HEK293 (cell line): ENCODE results near the gene WDR72.

Experiments
- CTCF ChIA-PET: fragments of 350-600 bp; formaldehyde crosslinking; extraction: SDS; loops from one replicate; lab custom pipeline; 2021; ENCODE audit warnings: antibody characterized with exemption; lab: Yijun Ruan, JAX
- POLR2A ChIA-PET: fragments of 300-600 bp; formaldehyde crosslinking; extraction: SDS; loops from one replicate; lab custom pipeline; 2020; ENCODE audit warnings: antibody characterized with exemption, inconsistent platforms; lab: Yijun Ruan, JAX
- H3K27ac ChIP-seq: fragments of 200-500 bp; sonication (Bioruptor generic); 2 replicates; pipeline ENCODE4 v1.5.1; 2014; ENCODE audit warnings: low read depth, low read length, control low read depth, inconsistent platforms; ENCODE audit errors: extremely low read depth
- H3K36me3 ChIP-seq, 2 experiments: fragments of 200-500 bp in 1 of 2; sonication (Bioruptor generic) in 1 of 2; 1 replicate in 1 of 2; 2 replicates in 1 of 2; pipeline ENCODE4 v1.5.1; 2014 to 2017; ENCODE audit warnings: inconsistent platforms in 2 of 2, low read length in 2 of 2; ENCODE audit not compliant: control insufficient read depth in 2 of 2, insufficient read depth in 1 of 2
- H3K4me1 ChIP-seq: fragments of 200-500 bp; sonication (Bioruptor generic); 2 replicates; pipeline ENCODE4 v1.5.1; 2014; ENCODE audit warnings: mild to moderate bottlenecking, low read length, inconsistent platforms; ENCODE audit not compliant: control insufficient read depth, insufficient read depth
- H3K4me3 ChIP-seq: 2 replicates; pipeline ENCODE4 v1.5.1; 2011; ENCODE audit warnings: low read depth, mild to moderate bottlenecking, control low read depth, low read length, moderate library complexity
- H3K9me3 ChIP-seq: fragments of 200-500 bp; sonication (Bioruptor generic); 2 replicates; pipeline ENCODE4 v1.5.1; 2014; ENCODE audit warnings: low read depth, low read length, inconsistent platforms; ENCODE audit not compliant: control insufficient read depth, insufficient read depth
- FEZF1 ChIP-seq: fragments of 450-650 bp; formaldehyde crosslinking; IDR thresholded peaks from 2 replicates; pipeline ENCODE4 v1.5.1; 2016; ENCODE audit warnings: missing biosample characterization, missing genetic modification characterization
- OSR2 ChIP-seq: fragments of 450-650 bp; formaldehyde crosslinking; IDR thresholded peaks from 2 replicates; pipeline ENCODE4 v1.5.1; 2016; ENCODE audit warnings: missing biosample characterization, missing genetic modification characterization
- TCF7L2 ChIP-seq: IDR thresholded peaks from 2 replicates; pipeline ENCODE4 v1.6.1; 2011; ENCODE audit warnings: low read depth, mild to moderate bottlenecking, inconsistent platforms, low read length, moderate library complexity, borderline replicate concordance
- ZBTB44 ChIP-seq: fragments of 450-650 bp; IDR thresholded peaks from 2 replicates; pipeline ENCODE4 v1.5.1; 2018; ENCODE audit warnings: missing biosample characterization, mild to moderate bottlenecking, missing genetic modification characterization
- ZNF132 ChIP-seq: fragments of 450-650 bp; formaldehyde crosslinking; IDR thresholded peaks from 2 replicates; pipeline ENCODE4 v1.5.1; 2017; ENCODE audit warnings: missing biosample characterization, missing genetic modification characterization, borderline replicate concordance
- ZNF157 ChIP-seq: fragments of 450-650 bp; formaldehyde crosslinking; IDR thresholded peaks from 2 replicates; pipeline ENCODE4 v1.5.1; 2016; ENCODE audit warnings: missing biosample characterization, missing genetic modification characterization
- ZNF266 ChIP-seq: fragments of 450-650 bp; formaldehyde crosslinking; IDR thresholded peaks from 2 replicates; pipeline ENCODE4 v1.5.1; 2016; ENCODE audit warnings: missing biosample characterization, missing genetic modification characterization, low read depth
- ZNF510 ChIP-seq: fragments of 450-650 bp; formaldehyde crosslinking; IDR thresholded peaks from 2 replicates; pipeline ENCODE4 v1.5.1; 2018; ENCODE audit warnings: mild to moderate bottlenecking, missing genetic modification characterization, missing biosample characterization; ENCODE audit not compliant: insufficient replicate concordance
- ZNF558 ChIP-seq: fragments of 450-650 bp; formaldehyde crosslinking; IDR thresholded peaks from 2 replicates; pipeline ENCODE4 v1.5.1; 2016; ENCODE audit warnings: missing biosample characterization, missing genetic modification characterization
- ZNF623 ChIP-seq: fragments of 450-650 bp; formaldehyde crosslinking; IDR thresholded peaks from 2 replicates; pipeline ENCODE4 v1.5.1; 2016; ENCODE audit warnings: missing biosample characterization, missing genetic modification characterization
- ZNF654 ChIP-seq: fragments of 450-650 bp; formaldehyde crosslinking; IDR thresholded peaks from 2 replicates; pipeline ENCODE4 v1.5.1; 2016; ENCODE audit warnings: low read depth, missing biosample characterization, missing genetic modification characterization
- ZSCAN16 ChIP-seq: fragments of 450-650 bp; formaldehyde crosslinking; IDR thresholded peaks from 2 replicates; pipeline ENCODE4 v1.5.1; 2016; ENCODE audit warnings: missing biosample characterization, missing genetic modification characterization
- ZSCAN23 ChIP-seq: fragments of 450-650 bp; formaldehyde crosslinking; IDR thresholded peaks from 2 replicates; pipeline ENCODE4 v1.5.1; 2016; ENCODE audit warnings: missing biosample characterization, missing genetic modification characterization
- TF ChIP-seq, protein P1 (sequence below): fragments of 450-650 bp; formaldehyde crosslinking; IDR thresholded peaks from 2 replicates; pipeline ENCODE4 v1.5.1; 2016; ENCODE audit warnings: missing biosample characterization, missing genetic modification characterization
- TF ChIP-seq, protein P2 (sequence below): fragments of 450-650 bp; formaldehyde crosslinking; IDR thresholded peaks from 2 replicates; pipeline ENCODE4 v1.5.1; 2017; ENCODE audit warnings: missing biosample characterization, missing genetic modification characterization
- TF ChIP-seq, protein P3 (sequence below): fragments of 450-650 bp; formaldehyde crosslinking; IDR thresholded peaks from 2 replicates; pipeline ENCODE4 v1.5.1; 2016; ENCODE audit warnings: missing biosample characterization, missing genetic modification characterization
- TF ChIP-seq, protein P4 (sequence below): fragments of 450-650 bp; IDR thresholded peaks from 2 replicates; pipeline ENCODE4 v1.5.1; 2018; ENCODE audit warnings: missing biosample characterization, missing genetic modification characterization

WDR72 gene

DNA sequence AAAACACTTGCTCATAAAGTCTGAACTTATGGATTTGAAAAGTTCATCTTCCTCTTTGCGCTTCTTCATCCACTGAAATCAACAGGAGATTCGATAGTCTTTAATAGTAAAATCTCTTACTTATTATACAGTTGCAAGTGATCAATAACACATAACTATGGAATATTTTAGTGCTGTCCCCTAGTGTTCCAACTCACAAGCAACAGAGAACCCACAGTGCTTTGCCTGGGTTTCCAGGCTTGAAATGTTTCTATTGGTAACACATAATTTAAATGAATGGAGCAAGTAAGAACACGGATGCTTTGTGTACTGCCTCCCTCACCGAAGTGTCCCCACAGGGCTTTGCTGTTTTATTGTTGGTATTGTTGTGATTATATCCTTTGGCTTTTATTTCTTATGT, 93.5 kb downstream of the WDR72 start:
- Histone ChIP-seq H3K4me1 (no peaks in the 10 kb centered on the region), H3K36me3 (no peaks in the 10 kb centered on the region), H3K27ac (no peak overlapping the region), H3K9me3 (no peaks in the 10 kb centered on the region), H3K4me3 (no peak overlapping the region)
- TF ChIP-seq ZNF266 (tag by site-specific recombination) (no peak), TCF7L2 (no peak), ZNF623 (tag by site-specific recombination) (no peak)
- ChIA-PET CTCF (no interaction called here), POLR2A (no interaction called here)

DNA sequence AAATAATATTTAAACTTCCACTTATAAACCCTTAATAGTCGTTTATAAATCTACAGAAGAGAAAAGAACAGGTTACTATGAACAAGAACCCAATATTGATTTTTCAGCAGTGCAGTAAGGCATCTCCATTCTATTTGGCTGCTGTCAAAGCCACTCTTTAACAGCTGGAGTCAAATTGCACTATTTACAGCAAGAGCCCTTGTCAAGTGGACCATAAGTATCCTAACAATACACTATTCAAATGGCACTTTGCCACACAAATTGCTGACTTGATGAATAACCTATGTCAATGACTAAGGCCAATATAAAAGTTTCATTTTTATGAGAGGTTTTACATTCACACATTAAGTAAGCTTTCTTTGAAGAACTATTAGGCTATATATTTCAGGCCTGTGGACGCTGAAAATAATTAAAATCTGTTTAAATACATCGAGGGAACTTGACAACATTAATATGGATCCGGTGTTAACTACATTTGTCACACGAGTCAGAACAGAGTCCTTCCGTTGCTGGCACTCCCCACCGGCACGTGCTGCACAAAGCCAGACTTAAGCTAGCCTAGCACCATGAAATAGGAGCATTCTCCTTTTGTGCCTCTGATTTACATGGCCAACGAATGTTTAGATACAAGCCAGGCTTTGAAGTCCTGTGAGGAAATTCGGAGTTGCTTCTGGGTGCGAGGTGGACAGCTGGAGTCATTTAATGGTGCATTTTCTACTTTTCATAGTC, 100.5 kb downstream of the WDR72 start:
- ChIA-PET POLR2A (no interaction called here), CTCF (interaction anchor here (0.6 kb wide), 1 partner anchor 15 kb away, joined by 3 read pairs; no protein-coding TSS in a partner anchor)
- no peaks in the 10 kb centered on the region for H3K4me1 ChIP-seq
- no peak overlapping the region for H3K4me3 ChIP-seq
- TF ChIP-seq FEZF1 (tag by site-specific recombination) (peak; percentile 13; the same call in 1 of the 2 replicates), ZBTB44 (0 out of 2 replicates have a peak, but pooled peaks have one; percentile 18), OSR2 (tag by site-specific recombination) (0 out of 2 replicates have a peak, but pooled peaks have one; percentile 30), ZSCAN16 (no peak)
- TF ChIP-seq, protein P1, sequence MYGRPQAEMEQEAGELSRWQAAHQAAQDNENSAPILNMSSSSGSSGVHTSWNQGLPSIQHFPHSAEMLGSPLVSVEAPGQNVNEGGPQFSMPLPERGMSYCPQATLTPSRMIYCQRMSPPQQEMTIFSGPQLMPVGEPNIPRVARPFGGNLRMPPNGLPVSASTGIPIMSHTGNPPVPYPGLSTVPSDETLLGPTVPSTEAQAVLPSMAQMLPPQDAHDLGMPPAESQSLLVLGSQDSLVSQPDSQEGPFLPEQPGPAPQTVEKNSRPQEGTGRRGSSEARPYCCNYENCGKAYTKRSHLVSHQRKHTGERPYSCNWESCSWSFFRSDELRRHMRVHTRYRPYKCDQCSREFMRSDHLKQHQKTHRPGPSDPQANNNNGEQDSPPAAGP (tag by site-specific recombination) = no peak
- H3K27ac ChIP-seq = no peak overlapping the region
- H3K36me3 ChIP-seq = no peaks in the 10 kb centered on the region
- H3K9me3 ChIP-seq = no peaks in the 10 kb centered on the region

- no peak overlapping the region for H3K4me3 ChIP-seq
- H3K36me3 ChIP-seq = no peaks in the 10 kb centered on the region
- H3K9me3 ChIP-seq = no peaks in the 10 kb centered on the region
- no peaks in the 10 kb centered on the region for H3K4me1 ChIP-seq
- CTCF ChIA-PET = interaction anchor here (0.6 kb wide), 1 partner anchor 16 kb away, joined by 4 read pairs; no protein-coding TSS in a partner anchor
- TF ChIP-seq ZNF510 (tag by site-specific recombination) (no peak), ZNF654 (no peak)
- H3K27ac ChIP-seq = no peak overlapping the region
- POLR2A ChIA-PET = no interaction called here
Observed at GRCh38 chr15:53658255-53658654, 101.2 kb downstream of the WDR72 start.

DNA sequence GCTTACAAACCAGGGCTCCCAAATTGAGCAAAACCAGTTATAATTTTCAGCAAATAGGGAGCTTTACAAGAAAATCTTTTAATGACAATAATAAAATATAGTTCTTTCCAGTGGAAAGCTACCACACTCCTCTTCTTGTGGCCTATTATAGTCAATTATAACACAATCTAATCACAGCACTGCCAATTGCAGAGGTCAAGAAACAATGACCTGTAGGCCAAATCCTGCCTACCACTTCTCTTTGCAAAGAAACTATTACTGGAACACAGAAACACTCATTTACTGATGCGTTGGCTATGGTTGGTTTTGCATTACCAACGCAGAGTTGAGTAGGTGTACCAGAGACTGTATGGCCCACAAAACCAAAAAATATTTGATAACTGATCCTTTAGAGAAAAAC, 110.5 kb downstream of the WDR72 start:
- ChIA-PET CTCF (no interaction called here), POLR2A (no interaction called here)
- H3K4me3 ChIP-seq = no peak overlapping the region
- H3K9me3 ChIP-seq = no peaks in the 10 kb centered on the region
- no peak overlapping the region for H3K27ac ChIP-seq
- no peaks in the 10 kb centered on the region for H3K4me1 ChIP-seq
- H3K36me3 ChIP-seq = no peaks in the 10 kb centered on the region
- no peak for TF ChIP-seq ZSCAN23 (tag by site-specific recombination)
- TF ChIP-seq, protein P2, sequence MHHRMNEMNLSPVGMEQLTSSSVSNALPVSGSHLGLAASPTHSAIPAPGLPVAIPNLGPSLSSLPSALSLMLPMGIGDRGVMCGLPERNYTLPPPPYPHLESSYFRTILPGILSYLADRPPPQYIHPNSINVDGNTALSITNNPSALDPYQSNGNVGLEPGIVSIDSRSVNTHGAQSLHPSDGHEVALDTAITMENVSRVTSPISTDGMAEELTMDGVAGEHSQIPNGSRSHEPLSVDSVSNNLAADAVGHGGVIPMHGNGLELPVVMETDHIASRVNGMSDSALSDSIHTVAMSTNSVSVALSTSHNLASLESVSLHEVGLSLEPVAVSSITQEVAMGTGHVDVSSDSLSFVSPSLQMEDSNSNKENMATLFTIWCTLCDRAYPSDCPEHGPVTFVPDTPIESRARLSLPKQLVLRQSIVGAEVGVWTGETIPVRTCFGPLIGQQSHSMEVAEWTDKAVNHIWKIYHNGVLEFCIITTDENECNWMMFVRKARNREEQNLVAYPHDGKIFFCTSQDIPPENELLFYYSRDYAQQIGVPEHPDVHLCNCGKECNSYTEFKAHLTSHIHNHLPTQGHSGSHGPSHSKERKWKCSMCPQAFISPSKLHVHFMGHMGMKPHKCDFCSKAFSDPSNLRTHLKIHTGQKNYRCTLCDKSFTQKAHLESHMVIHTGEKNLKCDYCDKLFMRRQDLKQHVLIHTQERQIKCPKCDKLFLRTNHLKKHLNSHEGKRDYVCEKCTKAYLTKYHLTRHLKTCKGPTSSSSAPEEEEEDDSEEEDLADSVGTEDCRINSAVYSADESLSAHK (tag by site-specific recombination) = no peak
- TF ChIP-seq, protein P3, sequence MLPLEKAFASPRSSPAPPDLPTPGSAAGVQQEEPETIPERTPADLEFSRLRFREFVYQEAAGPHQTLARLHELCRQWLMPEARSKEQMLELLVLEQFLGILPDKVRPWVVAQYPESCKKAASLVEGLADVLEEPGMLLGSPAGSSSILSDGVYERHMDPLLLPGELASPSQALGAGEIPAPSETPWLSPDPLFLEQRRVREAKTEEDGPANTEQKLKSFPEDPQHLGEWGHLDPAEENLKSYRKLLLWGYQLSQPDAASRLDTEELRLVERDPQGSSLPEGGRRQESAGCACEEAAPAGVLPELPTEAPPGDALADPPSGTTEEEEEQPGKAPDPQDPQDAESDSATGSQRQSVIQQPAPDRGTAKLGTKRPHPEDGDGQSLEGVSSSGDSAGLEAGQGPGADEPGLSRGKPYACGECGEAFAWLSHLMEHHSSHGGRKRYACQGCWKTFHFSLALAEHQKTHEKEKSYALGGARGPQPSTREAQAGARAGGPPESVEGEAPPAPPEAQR (tag by site-specific recombination) = no peak
- TF ChIP-seq, protein P4, sequence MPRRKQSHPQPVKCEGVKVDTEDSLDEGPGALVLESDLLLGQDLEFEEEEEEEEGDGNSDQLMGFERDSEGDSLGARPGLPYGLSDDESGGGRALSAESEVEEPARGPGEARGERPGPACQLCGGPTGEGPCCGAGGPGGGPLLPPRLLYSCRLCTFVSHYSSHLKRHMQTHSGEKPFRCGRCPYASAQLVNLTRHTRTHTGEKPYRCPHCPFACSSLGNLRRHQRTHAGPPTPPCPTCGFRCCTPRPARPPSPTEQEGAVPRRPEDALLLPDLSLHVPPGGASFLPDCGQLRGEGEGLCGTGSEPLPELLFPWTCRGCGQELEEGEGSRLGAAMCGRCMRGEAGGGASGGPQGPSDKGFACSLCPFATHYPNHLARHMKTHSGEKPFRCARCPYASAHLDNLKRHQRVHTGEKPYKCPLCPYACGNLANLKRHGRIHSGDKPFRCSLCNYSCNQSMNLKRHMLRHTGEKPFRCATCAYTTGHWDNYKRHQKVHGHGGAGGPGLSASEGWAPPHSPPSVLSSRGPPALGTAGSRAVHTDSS (tag by site-specific recombination) = no peak
- no peak for TF ChIP-seq ZNF132 (tag by site-specific recombination)
- TF ChIP-seq ZNF623 (tag by site-specific recombination) = no peak
- TF ChIP-seq ZNF157 = no peak
- TF ChIP-seq ZNF558 = no peak
